Activated CD8-positive, alpha-beta memory T cell treated with anti-CD3 and anti-CD28 coated beads for 4 hours (primary cell): ENCODE data around the gene TRIM38.
"Not testable (repeated sequence)": the region's sequence is repeated elsewhere in the genome, so short reads cannot be mapped to it uniquely, and the experiment has no call there.

Experiments used
- DNase-seq, 2 donors: peaks; one replicate each; pipeline ENCODE4 v3.0.0-alpha.2; 2020; ENCODE audit warnings: low read depth in 2 of 2

Gene TRIM38

GRCh38 chr6:25971187-25971821 is 8.7 kb downstream of the TRIM38 start:
- no peak for DNase-seq

GRCh38 chr6:25972128-25972527 is 9.5 kb downstream of the TRIM38 start:
- DNase-seq = no peak

- DNase-seq = no peak
Measured at GRCh38 chr6:25972902-25973301, 10.3 kb downstream of the TRIM38 start.

- DNase-seq = no peak
Measured at GRCh38 chr6:25973923-25974555, 11.4 kb downstream of the TRIM38 start.

GRCh38 chr6:25975923-25976560 is 13.4 kb downstream of the TRIM38 start:
- no peak for DNase-seq

- no peak for DNase-seq
Measured at GRCh38 chr6:25980935-25981334, 18.3 kb downstream of the TRIM38 start.

- DNase-seq = no peak
Measured at GRCh38 chr6:25981568-25982263, 19.1 kb downstream of the TRIM38 start.

GRCh38 chr6:25984265-25984664 is 21.7 kb downstream of the TRIM38 start:
- DNase-seq = no peak

GRCh38 chr6:25987845-25988244 is 25.2 kb downstream of the TRIM38 start:
- DNase-seq = no peak

GRCh38 chr6:25990172-25990873 is 27.7 kb downstream of the TRIM38 start:
- DNase-seq = no peak

- DNase-seq = peak in 1 of 2 donors; percentile 6
Measured at GRCh38 chr6:25991785-25992412, 29.3 kb downstream of the TRIM38 start.

- peak; percentile 80 to 89 for DNase-seq
Measured at GRCh38 chr6:25992413-25993340, 30.1 kb downstream of the TRIM38 start.

- not testable (repeated sequence) for DNase-seq
Measured at GRCh38 chr6:25993341-25993684, 30.7 kb downstream of the TRIM38 start.

GRCh38 chr6:25995507-25995906 is 32.9 kb downstream of the TRIM38 start:
- no peak for DNase-seq

GRCh38 chr6:25997921-25998320 is 35.3 kb downstream of the TRIM38 start:
- DNase-seq = no peak

- no peak for DNase-seq
Measured at GRCh38 chr6:25998379-25998778, 35.8 kb downstream of the TRIM38 start.

- not testable (repeated sequence) for DNase-seq
Measured at GRCh38 chr6:25999225-25999624, 36.6 kb downstream of the TRIM38 start.

- DNase-seq = no peak
Measured at GRCh38 chr6:26000366-26001144, 38.0 kb downstream of the TRIM38 start.

GRCh38 chr6:26003102-26003694 is 40.6 kb downstream of the TRIM38 start:
- peak in 1 of 2 donors; percentile 5 for DNase-seq
